Chondrocyte (in vitro differentiated cells): ENCODE data around the gene FOXRED1. TPM values are rescaled to one million over a fixed set of nuclear protein-coding genes. Genes with fewer than 3 reads are reported as not detected.

Experiments
- DNase-seq: peaks from one replicate; pipeline ENCODE4 v3.0.0; 2021; ENCODE audit warnings: mixed read lengths, low spot score
- H3K27ac Mint-ChIP-seq: one replicate; pipeline ENCODE4 v1.8.0; 2021; ENCODE audit warnings: mild to moderate bottlenecking, moderate library complexity, mixed read lengths; ENCODE audit not compliant: unreplicated experiment
- H3K27me3 Mint-ChIP-seq: 2 replicates; pipeline ENCODE4 v1.8.0; 2021; ENCODE audit warnings: low read depth, mixed read lengths
- H3K36me3 Mint-ChIP-seq: 2 replicates; pipeline ENCODE4 v1.8.0; 2021; ENCODE audit warnings: low read depth, mixed read lengths
- H3K4me1 Mint-ChIP-seq: 2 replicates; pipeline ENCODE4 v1.8.0; 2021; ENCODE audit warnings: low read depth, mild to moderate bottlenecking, mixed read lengths
- H3K4me3 Mint-ChIP-seq: one replicate; pipeline ENCODE4 v1.8.0; 2021; ENCODE audit warnings: mild to moderate bottlenecking, moderate library complexity, mixed read lengths; ENCODE audit not compliant: unreplicated experiment
- H3K9me3 Mint-ChIP-seq: 2 replicates; pipeline ENCODE4 v1.8.0; 2021; ENCODE audit warnings: low read depth, mixed read lengths
- total RNA-seq: library from RNA; stranded (reverse); gene quantifications from 3 replicates; pipeline ENCODE4 v1.2.1, GENCODE V29; 2021
- TF ChIP-seq, protein P1 (sequence below): fragments of 200-600 bp; sonication (generic); IDR thresholded peaks from 2 replicates; pipeline ENCODE4 v1.5.0; 2021; ENCODE audit warnings: antibody characterized with exemption, mild to moderate bottlenecking, moderate library complexity

Gene FOXRED1
- total RNA-seq, 1 donor from 2014 or later = 19.1 TPM

GRCh38 chr11:126327281-126328000 is 58.5 kb downstream of the FOXRED1 start:
- Mint-ChIP-seq H3K27me3 (no peaks in the 10 kb centered on the region), H3K4me3 (no peak overlapping the region), H3K36me3 (no peaks in the 10 kb centered on the region), H3K4me1 (peaks cover 8% of the 10 kb centered on the region), H3K27ac (no peak overlapping the region), H3K9me3 (no peaks in the 10 kb centered on the region)
- TF ChIP-seq, protein P1, sequence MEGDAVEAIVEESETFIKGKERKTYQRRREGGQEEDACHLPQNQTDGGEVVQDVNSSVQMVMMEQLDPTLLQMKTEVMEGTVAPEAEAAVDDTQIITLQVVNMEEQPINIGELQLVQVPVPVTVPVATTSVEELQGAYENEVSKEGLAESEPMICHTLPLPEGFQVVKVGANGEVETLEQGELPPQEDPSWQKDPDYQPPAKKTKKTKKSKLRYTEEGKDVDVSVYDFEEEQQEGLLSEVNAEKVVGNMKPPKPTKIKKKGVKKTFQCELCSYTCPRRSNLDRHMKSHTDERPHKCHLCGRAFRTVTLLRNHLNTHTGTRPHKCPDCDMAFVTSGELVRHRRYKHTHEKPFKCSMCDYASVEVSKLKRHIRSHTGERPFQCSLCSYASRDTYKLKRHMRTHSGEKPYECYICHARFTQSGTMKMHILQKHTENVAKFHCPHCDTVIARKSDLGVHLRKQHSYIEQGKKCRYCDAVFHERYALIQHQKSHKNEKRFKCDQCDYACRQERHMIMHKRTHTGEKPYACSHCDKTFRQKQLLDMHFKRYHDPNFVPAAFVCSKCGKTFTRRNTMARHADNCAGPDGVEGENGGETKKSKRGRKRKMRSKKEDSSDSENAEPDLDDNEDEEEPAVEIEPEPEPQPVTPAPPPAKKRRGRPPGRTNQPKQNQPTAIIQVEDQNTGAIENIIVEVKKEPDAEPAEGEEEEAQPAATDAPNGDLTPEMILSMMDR = no peak
- peak; percentile 43 for DNase-seq

Other genes starting within 250 kb of the FOXRED1 start
- 17.6 to 26.8 TPM (median 19.9 TPM) in 3 replicates for gene CDON, start 206.3 kb upstream of the FOXRED1 start, total RNA-seq
- 16.1 to 18.8 TPM (median 16.2 TPM) in 3 replicates for gene RPUSD4, start 57.5 kb upstream of the FOXRED1 start, total RNA-seq
- 23.2 to 25.9 TPM (median 24.3 TPM) in 3 replicates for gene FAM118B, start 57.4 kb upstream of the FOXRED1 start, total RNA-seq
- gene SRPRA, start 259 bp upstream of the FOXRED1 start, total RNA-seq = 108 to 144 TPM (median 110 TPM) in 3 replicates
- gene TIRAP, start 13.9 kb downstream of the FOXRED1 start, total RNA-seq = 8.6 to 10.0 TPM (median 9.8 TPM) in 3 replicates
- gene DCPS, start 34.9 kb downstream of the FOXRED1 start, total RNA-seq = 12.3 to 14.8 TPM (median 12.4 TPM) in 3 replicates
- 30.7 to 75.9 TPM (median 30.9 TPM) in 3 replicates for gene ST3GAL4, start 86.5 kb downstream of the FOXRED1 start, total RNA-seq